CD14-positive monocyte (primary cell): ENCODE measurements around the gene SHROOM3. TPM values are rescaled to one million over a fixed set of nuclear protein-coding genes. Genes with fewer than 3 reads are reported as not detected.

Source experiments
- DNase-seq, 3 donors: peaks; one replicate each; pipeline ENCODE4 v3.0.0-alpha.2; 2011 to 2022
- H2AFZ ChIP-seq: 2 replicates; pipeline ENCODE4 v1.6.0; 2012; ENCODE audit warnings: mild to moderate bottlenecking, low read depth, low read length, inconsistent platforms; ENCODE audit not compliant: insufficient read depth, poor library complexity, severe bottlenecking
- H3K27ac ChIP-seq, 2 donors: 1 replicate in 1 of 2; 2 replicates in 1 of 2; pipeline ENCODE4 v1.5.1; 2012 to 2013; ENCODE audit warnings: low read length in 2 of 2, control low read depth in 1 of 2, inconsistent platforms in 1 of 2, low read depth in 1 of 2, mild to moderate bottlenecking in 1 of 2
- H3K27me3 ChIP-seq, 2 donors: one replicate each; pipeline versions ENCODE4 v1.6.0 to v1.6.1; 2011 to 2013; ENCODE audit warnings: low read length in 2 of 2; ENCODE audit not compliant: control insufficient read depth in 2 of 2, insufficient read depth in 2 of 2
- H3K36me3 ChIP-seq, 2 donors: replicated peaks in 1 of 2; 1 replicate in 1 of 2; 2 replicates in 1 of 2; pipeline versions ENCODE4 v1.5.1 to v1.6.1; 2012 to 2013; ENCODE audit warnings: low read length in 2 of 2, control low read depth in 1 of 2, inconsistent platforms in 1 of 2, mild to moderate bottlenecking in 1 of 2; ENCODE audit not compliant: insufficient read depth in 2 of 2, control insufficient read depth in 1 of 2
- H3K4me1 ChIP-seq, 2 donors: 1 replicate in 1 of 2; 2 replicates in 1 of 2; pipeline versions ENCODE4 v1.5.1 to v1.6.1; 2012 to 2013; ENCODE audit warnings: low read length in 2 of 2, control low read depth in 1 of 2, inconsistent platforms in 1 of 2, mild to moderate bottlenecking in 1 of 2, moderate library complexity in 1 of 2; ENCODE audit not compliant: insufficient read depth in 2 of 2, control insufficient read depth in 1 of 2
- H3K4me2 ChIP-seq: replicated peaks from 2 replicates; pipeline ENCODE3; 2012; ENCODE audit warnings: low read length, moderate library complexity, mild to moderate bottlenecking; ENCODE audit not compliant: poor library complexity, severe bottlenecking; ENCODE audit errors: extremely low read depth
- H3K4me3 ChIP-seq, 3 experiments: fragments of 200-600 bp in 1 of 3; sonication (generic) in 1 of 3; replicated peaks in 1 of 3; 1 replicate in 2 of 3; 2 replicates in 1 of 3; pipeline ENCODE4 v1.5.1; 2011 to 2013; ENCODE audit warnings: low read length in 3 of 3, mild to moderate bottlenecking in 3 of 3, control low read depth in 2 of 3, low read depth in 2 of 3, inconsistent platforms in 1 of 3, moderate library complexity in 1 of 3
- H3K79me2 ChIP-seq: 2 replicates; pipeline ENCODE4 v1.6.0; 2012; ENCODE audit warnings: mild to moderate bottlenecking, control low read depth, inconsistent platforms, low read length, moderate library complexity; ENCODE audit not compliant: insufficient read depth
- H3K9ac ChIP-seq: 2 replicates; pipeline ENCODE4 v1.6.0; 2017; ENCODE audit warnings: low read length, mild to moderate bottlenecking; ENCODE audit not compliant: insufficient read depth, poor library complexity, severe bottlenecking
- H3K9me3 ChIP-seq, 2 donors: replicated peaks in 1 of 2; 1 replicate in 1 of 2; 2 replicates in 1 of 2; pipeline versions ENCODE4 v1.5.1 to v1.6.1; 2012 to 2013; ENCODE audit warnings: low read length in 2 of 2, control low read depth in 1 of 2; ENCODE audit not compliant: control insufficient read depth in 1 of 2, insufficient read depth in 1 of 2
- H4K20me1 ChIP-seq: 2 replicates; pipeline ENCODE4 v1.6.0; 2012; ENCODE audit warnings: mild to moderate bottlenecking, low read length, control low read depth, moderate library complexity; ENCODE audit not compliant: insufficient read depth
- H3K27ac Mint-ChIP-seq, 7 donors: one replicate each; pipeline ENCODE4 v1.8.0; 2020; ENCODE audit warnings: mild to moderate bottlenecking in 7 of 7, mixed read lengths in 7 of 7, moderate library complexity in 6 of 7, inconsistent platforms in 2 of 7
- H3K27me3 Mint-ChIP-seq, 3 donors: one replicate each; pipeline ENCODE4 v1.8.0; 2021 to 2022; ENCODE audit warnings: low read depth in 3 of 3, mild to moderate bottlenecking in 3 of 3, mixed read lengths in 3 of 3, moderate library complexity in 3 of 3, inconsistent platforms in 1 of 3
- H3K36me3 Mint-ChIP-seq, 2 donors: one replicate each; pipeline ENCODE4 v1.8.0; 2020; ENCODE audit warnings: mixed read lengths in 2 of 2, inconsistent platforms in 1 of 2, mild to moderate bottlenecking in 1 of 2
- H3K4me1 Mint-ChIP-seq: one replicate; pipeline ENCODE4 v1.8.0; 2020; ENCODE audit warnings: mild to moderate bottlenecking, mixed read lengths
- H3K4me3 Mint-ChIP-seq, 2 donors: one replicate each; pipeline ENCODE4 v1.8.0; 2020; ENCODE audit warnings: mild to moderate bottlenecking in 2 of 2, mixed read lengths in 2 of 2, moderate library complexity in 1 of 2
- H3K9me3 Mint-ChIP-seq, 7 donors: one replicate each; pipeline ENCODE4 v1.8.0; 2020 to 2022; ENCODE audit warnings: mixed read lengths in 7 of 7, mild to moderate bottlenecking in 6 of 7, moderate library complexity in 6 of 7, inconsistent platforms in 2 of 7
- WGBS: methylation state at CpG from one replicate; pipeline ENCODE4 v1.1.5; 2013; ENCODE audit warnings: missing lambda C conversion rate; ENCODE audit not compliant: insufficient coverage; 5-methylcytosine and 5-hydroxymethylcytosine counted together
- intact Hi-C, 2 donors: fragments of 100-400 bp; cut with micrococcal nuclease; formaldehyde crosslinking; loops; one replicate each; pipeline versions ENCODE4 v1.15.0 to v1.15.1; 2023
- polyA plus RNA-seq, 3 donors: library from polyadenylated mRNA; depleted of rRNA in 1 of 3; unstranded in 2 of 3; stranded (reverse) in 1 of 3; fragments of 300-500 nt in 2 of 3; fragments of >200 nt in 1 of 3; fragmentation: Illumina TruSeq in 2 of 3; gene quantifications; 1 replicate in 2 of 3; 2 replicates in 1 of 3; pipeline ENCODE4 v1.2.3, GENCODE V29; 2012 to 2021
- TF ChIP-seq, protein P1 (sequence below): fragments of 200-600 bp; IDR thresholded peaks from one replicate; pipeline ENCODE4 v1.8.0; 2022; ENCODE audit warnings: antibody characterized with exemption, mild to moderate bottlenecking

Gene SHROOM3
- polyA plus RNA-seq, 3 donors, result not detected

GRCh38 chr4:76698141-76698540 is 263.1 kb downstream of the SHROOM3 start:
- no peak overlapping the region for H3K27ac Mint-ChIP-seq
- H3K9ac ChIP-seq, result no peak overlapping the region
- no peaks in the 10 kb centered on the region for H3K4me1 Mint-ChIP-seq
- no peaks in the 10 kb centered on the region for H3K9me3 ChIP-seq
- H3K27ac ChIP-seq, result no peak overlapping the region
- DNase-seq, result no peak
- no peak overlapping the region for H3K4me3 Mint-ChIP-seq
- H3K4me1 ChIP-seq, result no peaks in the 10 kb centered on the region
- TF ChIP-seq, protein P1, sequence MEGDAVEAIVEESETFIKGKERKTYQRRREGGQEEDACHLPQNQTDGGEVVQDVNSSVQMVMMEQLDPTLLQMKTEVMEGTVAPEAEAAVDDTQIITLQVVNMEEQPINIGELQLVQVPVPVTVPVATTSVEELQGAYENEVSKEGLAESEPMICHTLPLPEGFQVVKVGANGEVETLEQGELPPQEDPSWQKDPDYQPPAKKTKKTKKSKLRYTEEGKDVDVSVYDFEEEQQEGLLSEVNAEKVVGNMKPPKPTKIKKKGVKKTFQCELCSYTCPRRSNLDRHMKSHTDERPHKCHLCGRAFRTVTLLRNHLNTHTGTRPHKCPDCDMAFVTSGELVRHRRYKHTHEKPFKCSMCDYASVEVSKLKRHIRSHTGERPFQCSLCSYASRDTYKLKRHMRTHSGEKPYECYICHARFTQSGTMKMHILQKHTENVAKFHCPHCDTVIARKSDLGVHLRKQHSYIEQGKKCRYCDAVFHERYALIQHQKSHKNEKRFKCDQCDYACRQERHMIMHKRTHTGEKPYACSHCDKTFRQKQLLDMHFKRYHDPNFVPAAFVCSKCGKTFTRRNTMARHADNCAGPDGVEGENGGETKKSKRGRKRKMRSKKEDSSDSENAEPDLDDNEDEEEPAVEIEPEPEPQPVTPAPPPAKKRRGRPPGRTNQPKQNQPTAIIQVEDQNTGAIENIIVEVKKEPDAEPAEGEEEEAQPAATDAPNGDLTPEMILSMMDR, result no peak
- H3K79me2 ChIP-seq, result no peaks in the 10 kb centered on the region
- no CpG with 5 or more reads among the region's 1 CpG for WGBS
- H3K9me3 Mint-ChIP-seq, result peaks cover 0 to 1% (median 0%) of the 10 kb centered on the region in 7 donors
- peaks cover 3 to 4% of the 10 kb centered on the region in 2 donors for H3K27me3 ChIP-seq
- no peak overlapping the region for H3K4me3 ChIP-seq
- no peaks in the 10 kb centered on the region for H4K20me1 ChIP-seq
- no peaks in the 10 kb centered on the region for H3K36me3 Mint-ChIP-seq
- no peak overlapping the region for H2AFZ ChIP-seq
- H3K4me2 ChIP-seq, result no peak overlapping the region
- H3K27me3 Mint-ChIP-seq, result peaks cover 8 to 24% (median 12%) of the 10 kb centered on the region in 3 donors
- intact Hi-C loops, result no loop called here
- no peaks in the 10 kb centered on the region for H3K36me3 ChIP-seq

- no peaks in the 10 kb centered on the region for H3K79me2 ChIP-seq
- H3K27ac Mint-ChIP-seq, result no peak overlapping the region
- peaks cover 0 to 1% (median 0%) of the 10 kb centered on the region in 7 donors for H3K9me3 Mint-ChIP-seq
- no peaks in the 10 kb centered on the region for H3K4me1 Mint-ChIP-seq
- no peak overlapping the region for H2AFZ ChIP-seq
- no peak overlapping the region for H3K9ac ChIP-seq
- H4K20me1 ChIP-seq, result no peaks in the 10 kb centered on the region
- intact Hi-C loops, result no loop called here
- H3K27me3 ChIP-seq, result peaks cover 0 to 4% of the 10 kb centered on the region in 2 donors
- no peaks in the 10 kb centered on the region for H3K4me1 ChIP-seq
- no peak overlapping the region for H3K4me3 Mint-ChIP-seq
- H3K4me2 ChIP-seq, result no peak overlapping the region
- no peaks in the 10 kb centered on the region for H3K36me3 Mint-ChIP-seq
- H3K4me3 ChIP-seq, result no peak overlapping the region
- no peaks in the 10 kb centered on the region for H3K36me3 ChIP-seq
- WGBS, result 77% methylated on average over 2 of the region's 4 CpGs
- no peaks in the 10 kb centered on the region for H3K9me3 ChIP-seq
- TF ChIP-seq, protein P1, result no peak
- no peak for DNase-seq
- peaks cover 3 to 17% (median 8%) of the 10 kb centered on the region in 3 donors for H3K27me3 Mint-ChIP-seq
- H3K27ac ChIP-seq, result no peak overlapping the region
Measured at GRCh38 chr4:76699751-76700310, 264.8 kb downstream of the SHROOM3 start.
